Stimulated activated CD4-positive, alpha-beta T cell treated with anti-CD3 and anti-CD28 coated beads, Interleukin-1b, Interleukin-23, amount 100 ng/mL, for 24 hours (primary cell): ENCODE data around the gene MUSTN1.

Experiments
- DNase-seq, 4 experiments: peaks; one replicate each; pipeline ENCODE4 v3.0.0-alpha.2; 2020; ENCODE audit warnings: low read depth in 4 of 4, low spot score in 1 of 4

The MUSTN1 gene

GRCh38 chr3:52834871-52835501 is at the start of gene MUSTN1:
TSS of gene MUSTN1 (minus strand) at chr3:52835019. CDS start at chr3:52834948, 71 bp downstream.
- no peak for DNase-seq

- no peak for DNase-seq
Measured at GRCh38 chr3:52882377-52882776, 47.6 kb upstream of the MUSTN1 start.

GRCh38 chr3:52881871-52882270 is 47.1 kb upstream of the MUSTN1 start:
- no peak for DNase-seq

GRCh38 chr3:52880474-52880873 is 45.7 kb upstream of the MUSTN1 start:
- no peak for DNase-seq

GRCh38 chr3:52880047-52880446 is 45.2 kb upstream of the MUSTN1 start:
- DNase-seq, result no peak

GRCh38 chr3:52879581-52879980 is 44.8 kb upstream of the MUSTN1 start:
- DNase-seq, result no peak

- DNase-seq, result no peak
Measured at GRCh38 chr3:52879090-52879489, 44.3 kb upstream of the MUSTN1 start.

GRCh38 chr3:52877085-52877484 is 42.3 kb upstream of the MUSTN1 start:
- no peak for DNase-seq

- no peak for DNase-seq
Measured at GRCh38 chr3:52874864-52875587, 40.2 kb upstream of the MUSTN1 start.

- no peak for DNase-seq
Measured at GRCh38 chr3:52874160-52874701, 39.4 kb upstream of the MUSTN1 start.

- no peak for DNase-seq
Measured at GRCh38 chr3:52873433-52874159, 38.8 kb upstream of the MUSTN1 start.

- no peak for DNase-seq
Measured at GRCh38 chr3:52872245-52872644, 37.4 kb upstream of the MUSTN1 start.

- DNase-seq, result no peak
Measured at GRCh38 chr3:52871761-52872160, 36.9 kb upstream of the MUSTN1 start.

- no peak for DNase-seq
Measured at GRCh38 chr3:52870471-52870870, 35.7 kb upstream of the MUSTN1 start.

- no peak for DNase-seq
Measured at GRCh38 chr3:52866427-52866826, 31.6 kb upstream of the MUSTN1 start.

GRCh38 chr3:52865994-52866393 is 31.2 kb upstream of the MUSTN1 start:
- no peak for DNase-seq

- no peak for DNase-seq
Measured at GRCh38 chr3:52860424-52860768, 25.6 kb upstream of the MUSTN1 start.

- DNase-seq, result no peak
Measured at GRCh38 chr3:52859686-52860423, 25.0 kb upstream of the MUSTN1 start.

- no peak for DNase-seq
Measured at GRCh38 chr3:52857864-52858263, 23.0 kb upstream of the MUSTN1 start.

GRCh38 chr3:52857133-52857532 is 22.3 kb upstream of the MUSTN1 start:
- no peak for DNase-seq

- DNase-seq, result no peak
Measured at GRCh38 chr3:52856666-52857065, 21.8 kb upstream of the MUSTN1 start.
